Lower leg skin (tissue), 4 donors: ENCODE measurements around the gene NEURL3. TPM values are rescaled to one million over a fixed set of nuclear protein-coding genes. Genes with fewer than 3 reads are reported as not detected.

Experiments used
- DNase-seq, 2 donors: peaks; one replicate each; pipeline ENCODE4 v3.0.0-alpha.2; 2019; ENCODE audit warnings: low spot score in 2 of 2
- H3K4me3 ChIP-seq: fragments of 200-600 bp; sonication (generic); 2 replicates; pipeline ENCODE4 v1.5.1; 2017; ENCODE audit warnings: mild to moderate bottlenecking, low read depth; ENCODE audit not compliant: poor library complexity, severe bottlenecking
- CTCF ChIP-seq, 3 donors: fragments of 450-650 bp; IDR thresholded peaks; one replicate each; pipeline ENCODE4 v1.5.1; 2016; ENCODE audit warnings: antibody characterized with exemption in 3 of 3, mild to moderate bottlenecking in 3 of 3, moderate library complexity in 2 of 3
- POLR2A ChIP-seq, 2 donors: fragments of 450-650 bp; IDR thresholded peaks; one replicate each; pipeline ENCODE4 v1.6.1; 2016 to 2017; ENCODE audit warnings: antibody characterized with exemption in 2 of 2, mild to moderate bottlenecking in 1 of 2, moderate library complexity in 1 of 2
- WGBS, 2 donors: methylation state at CpG; one replicate each; pipeline ENCODE4 v1.1.5; 2018; 5-methylcytosine and 5-hydroxymethylcytosine counted together
- intact Hi-C: fragments of 100-400 bp; cut with DNase I; formaldehyde crosslinking; loops from one replicate; pipeline ENCODE4 v1.15.0; 2023; ENCODE audit warnings: low total_unique reads
- total RNA-seq, 4 donors: library from RNA; depleted of rRNA; stranded (reverse); fragments of >200 nt; gene quantifications; one replicate each; pipeline ENCODE4 v1.1.0, GENCODE V29; 2016

The NEURL3 gene
- total RNA-seq, 4 donors from 2014 or later: 0.57 to 3.0 (median 1.7) TPM

GRCh38 chr2:96485350-96485749, 19.8 kb downstream of the NEURL3 start:
- DNase-seq: no peak
- no peak overlapping the region for H3K4me3 ChIP-seq
- WGBS, 2 donors: 69 to 90% methylated on average over 7 to 8 of the region's 9 CpGs
- TF ChIP-seq CTCF (IDR thresholded peaks at IDR 0.05) (no peak), POLR2A (IDR thresholded peaks at IDR 0.05) (no peak)
- intact Hi-C loops: no loop called here

GRCh38 chr2:96484091-96484490, 21.1 kb downstream of the NEURL3 start:
- 89 to 93% methylated on average over 7 of the region's 7 CpGs for WGBS, 2 donors
- no peak for DNase-seq
- no peak overlapping the region for H3K4me3 ChIP-seq
- intact Hi-C loops: no loop called here
- TF ChIP-seq CTCF (IDR thresholded peaks at IDR 0.05) (no peak), POLR2A (IDR thresholded peaks at IDR 0.05) (no peak)

GRCh38 chr2:96477458-96477857, 27.7 kb downstream of the NEURL3 start:
- TF ChIP-seq POLR2A (IDR thresholded peaks at IDR 0.05) (no peak), CTCF (IDR thresholded peaks at IDR 0.05) (no peak)
- no peak overlapping the region for H3K4me3 ChIP-seq
- 51 to 72% methylated on average over 1 of the region's 1 CpG for WGBS, 2 donors
- no peak for DNase-seq
- intact Hi-C loops: no loop called here

GRCh38 chr2:96471772-96472171, 33.4 kb downstream of the NEURL3 start:
- intact Hi-C loops: no loop called here
- no peak for DNase-seq
- WGBS, 2 donors: 90% methylated on average over 6 of the region's 6 CpGs
- no peak for TF ChIP-seq CTCF (IDR thresholded peaks at IDR 0.05)
- TF ChIP-seq POLR2A (IDR thresholded peaks at IDR 0.05): no peak
- no peak overlapping the region for H3K4me3 ChIP-seq

GRCh38 chr2:96470636-96471035, 34.5 kb downstream of the NEURL3 start:
- H3K4me3 ChIP-seq: no peak overlapping the region
- whole genome bisulfite sequencing, 2 donors: 12 to 22% methylated on average over 12 to 25 of the region's 25 CpGs
- TF ChIP-seq CTCF (IDR thresholded peaks at IDR 0.05): no peak
- no peak for TF ChIP-seq POLR2A (IDR thresholded peaks at IDR 0.05)
- intact Hi-C loops: no loop called here
- DNase-seq: no peak

GRCh38 chr2:96470109-96470508, 35.0 kb downstream of the NEURL3 start:
- intact Hi-C loops: no loop called here
- no peak for DNase-seq
- no peak overlapping the region for H3K4me3 ChIP-seq
- TF ChIP-seq CTCF (IDR thresholded peaks at IDR 0.05): no peak
- no peak for TF ChIP-seq POLR2A (IDR thresholded peaks at IDR 0.05)
- 71 to 80% methylated on average over 8 of the region's 8 CpGs for WGBS, 2 donors
